K562 (cell line): ENCODE data around the gene EIF4E. TPM values are rescaled to one million over a fixed set of nuclear protein-coding genes. Genes with fewer than 3 reads are reported as not detected.

ENCODE experiments used
- KLF10 ChIP-seq: fragments of 250-450 bp; sonication (Bioruptor Pico); IDR thresholded peaks from 2 replicates; pipeline ENCODE4 v1.6.1; 2021; ENCODE audit warnings: matching md5 sums
- PHB2 ChIP-seq: fragments of 450-650 bp; IDR thresholded peaks from 2 replicates; pipeline ENCODE4 v1.6.1; 2017; ENCODE audit warnings: low read depth
- SRSF3 ChIP-seq: fragments of 200-400 bp; formaldehyde crosslinking; IDR thresholded peaks from 2 replicates; pipeline ENCODE4 v1.6.1; 2016; ENCODE audit warnings: mild to moderate bottlenecking, low read length, moderate library complexity; ENCODE audit not compliant: insufficient read depth
- polyA plus RNA-seq, 8 experiments: library from polyadenylated mRNA; depleted of rRNA in 4 of 8; stranded (reverse) in 5 of 8; unstranded in 3 of 8; fragments of >200 nt; fragmentation: Nextera tagmentation in 2 of 8; fragmentation: Illumina TruSeq in 1 of 8; extraction: Ambion mirVana in 2 of 8; extraction: Trizol in 1 of 8; gene quantifications; 2 replicates each; pipeline versions ENCODE4 v1.2.1 to v1.2.3, GENCODE V29; 2011 to 2014; ENCODE audit warnings: inconsistent platforms in 1 of 8, missing spikeins in 1 of 8
- total RNA-seq, 7 experiments: library from RNA; depleted of rRNA in 6 of 7; stranded (reverse); fragments of >200 nt in 6 of 7; fragmentation: Illumina TruSeq in 2 of 7; extraction: Trizol in 2 of 7; gene quantifications; 2 replicates each; pipeline versions ENCODE4 v1.2.1 to v1.2.3, GENCODE V29; 2011 to 2021; ENCODE audit warnings: low replicate concordance in 1 of 7
- TF ChIP-seq, protein P1 (sequence below), 3 experiments: fragments of 200-800 bp in 1 of 3; fragments of 250-450 bp in 1 of 3; fragments of 450-650 bp in 1 of 3; sonication (Bioruptor Pico) in 1 of 3; sonication (Bioruptor generic) in 1 of 3; formaldehyde crosslinking in 1 of 3; IDR thresholded peaks; 2 replicates each; pipeline versions ENCODE4 v1.6.1 to v1.8.0; 2016 to 2022; ENCODE audit warnings: mild to moderate bottlenecking in 2 of 3, missing genetic modification characterization in 2 of 3, missing compliant biosample characterization in 1 of 3, moderate library complexity in 1 of 3
- TF ChIP-seq, protein P2 (sequence below): fragments of 450-650 bp; IDR thresholded peaks from 2 replicates; pipeline ENCODE4 v1.6.1; 2017; ENCODE audit warnings: mild to moderate bottlenecking, moderate library complexity
- TF ChIP-seq, protein P3 (sequence below): fragments of 450-650 bp; IDR thresholded peaks from 2 replicates; pipeline ENCODE4 v1.6.1; 2016; ENCODE audit warnings: mild to moderate bottlenecking, moderate library complexity

The EIF4E gene
- total and polyA plus RNA-seq, 9 of the 15 experiments (the other 6 are each of a cell fraction or from before 2014, with no cell fraction given) = 164 to 489 (median 179) TPM

DNA sequence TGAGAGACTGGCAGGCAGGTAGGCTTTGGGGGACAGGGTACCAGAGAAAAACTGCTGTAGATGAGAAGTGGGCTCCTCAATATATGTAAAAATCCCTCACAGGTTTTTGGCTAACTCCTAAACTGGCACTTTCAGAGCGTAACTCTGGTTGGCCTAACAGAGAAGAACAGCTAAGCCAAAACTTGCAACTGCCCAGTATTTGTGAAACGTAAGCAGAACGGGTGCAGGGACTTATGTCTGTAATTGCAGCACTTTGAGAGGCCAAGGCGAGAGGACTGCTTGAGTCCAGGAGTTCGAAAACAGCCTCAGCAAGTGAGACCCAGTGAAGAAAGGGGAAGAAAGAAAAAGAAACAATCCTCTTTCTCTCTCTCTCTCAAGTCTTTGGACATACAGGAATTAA, 25.0 kb downstream of the EIF4E start (continued):
- TF ChIP-seq, protein P1, sequence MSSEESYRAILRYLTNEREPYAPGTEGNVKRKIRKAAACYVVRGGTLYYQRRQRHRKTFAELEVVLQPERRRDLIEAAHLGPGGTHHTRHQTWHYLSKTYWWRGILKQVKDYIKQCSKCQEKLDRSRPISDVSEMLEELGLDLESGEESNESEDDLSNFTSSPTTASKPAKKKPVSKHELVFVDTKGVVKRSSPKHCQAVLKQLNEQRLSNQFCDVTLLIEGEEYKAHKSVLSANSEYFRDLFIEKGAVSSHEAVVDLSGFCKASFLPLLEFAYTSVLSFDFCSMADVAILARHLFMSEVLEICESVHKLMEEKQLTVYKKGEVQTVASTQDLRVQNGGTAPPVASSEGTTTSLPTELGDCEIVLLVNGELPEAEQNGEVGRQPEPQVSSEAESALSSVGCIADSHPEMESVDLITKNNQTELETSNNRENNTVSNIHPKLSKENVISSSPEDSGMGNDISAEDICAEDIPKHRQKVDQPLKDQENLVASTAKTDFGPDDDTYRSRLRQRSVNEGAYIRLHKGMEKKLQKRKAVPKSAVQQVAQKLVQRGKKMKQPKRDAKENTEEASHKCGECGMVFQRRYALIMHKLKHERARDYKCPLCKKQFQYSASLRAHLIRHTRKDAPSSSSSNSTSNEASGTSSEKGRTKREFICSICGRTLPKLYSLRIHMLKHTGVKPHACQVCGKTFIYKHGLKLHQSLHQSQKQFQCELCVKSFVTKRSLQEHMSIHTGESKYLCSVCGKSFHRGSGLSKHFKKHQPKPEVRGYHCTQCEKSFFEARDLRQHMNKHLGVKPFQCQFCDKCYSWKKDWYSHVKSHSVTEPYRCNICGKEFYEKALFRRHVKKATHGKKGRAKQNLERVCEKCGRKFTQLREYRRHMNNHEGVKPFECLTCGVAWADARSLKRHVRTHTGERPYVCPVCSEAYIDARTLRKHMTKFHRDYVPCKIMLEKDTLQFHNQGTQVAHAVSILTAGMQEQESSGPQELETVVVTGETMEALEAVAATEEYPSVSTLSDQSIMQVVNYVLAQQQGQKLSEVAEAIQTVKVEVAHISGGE (CRISPR knock-in tag; IDR thresholded peaks at IDR 0.05) = no peak
- TF ChIP-seq KLF10 = no peak
- TF ChIP-seq PHB2 = no peak
- TF ChIP-seq, protein P2, sequence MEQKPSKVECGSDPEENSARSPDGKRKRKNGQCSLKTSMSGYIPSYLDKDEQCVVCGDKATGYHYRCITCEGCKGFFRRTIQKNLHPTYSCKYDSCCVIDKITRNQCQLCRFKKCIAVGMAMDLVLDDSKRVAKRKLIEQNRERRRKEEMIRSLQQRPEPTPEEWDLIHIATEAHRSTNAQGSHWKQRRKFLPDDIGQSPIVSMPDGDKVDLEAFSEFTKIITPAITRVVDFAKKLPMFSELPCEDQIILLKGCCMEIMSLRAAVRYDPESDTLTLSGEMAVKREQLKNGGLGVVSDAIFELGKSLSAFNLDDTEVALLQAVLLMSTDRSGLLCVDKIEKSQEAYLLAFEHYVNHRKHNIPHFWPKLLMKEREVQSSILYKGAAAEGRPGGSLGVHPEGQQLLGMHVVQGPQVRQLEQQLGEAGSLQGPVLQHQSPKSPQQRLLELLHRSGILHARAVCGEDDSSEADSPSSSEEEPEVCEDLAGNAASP = no peak
- TF ChIP-seq SRSF3 = no peak
- TF ChIP-seq, protein P3, sequence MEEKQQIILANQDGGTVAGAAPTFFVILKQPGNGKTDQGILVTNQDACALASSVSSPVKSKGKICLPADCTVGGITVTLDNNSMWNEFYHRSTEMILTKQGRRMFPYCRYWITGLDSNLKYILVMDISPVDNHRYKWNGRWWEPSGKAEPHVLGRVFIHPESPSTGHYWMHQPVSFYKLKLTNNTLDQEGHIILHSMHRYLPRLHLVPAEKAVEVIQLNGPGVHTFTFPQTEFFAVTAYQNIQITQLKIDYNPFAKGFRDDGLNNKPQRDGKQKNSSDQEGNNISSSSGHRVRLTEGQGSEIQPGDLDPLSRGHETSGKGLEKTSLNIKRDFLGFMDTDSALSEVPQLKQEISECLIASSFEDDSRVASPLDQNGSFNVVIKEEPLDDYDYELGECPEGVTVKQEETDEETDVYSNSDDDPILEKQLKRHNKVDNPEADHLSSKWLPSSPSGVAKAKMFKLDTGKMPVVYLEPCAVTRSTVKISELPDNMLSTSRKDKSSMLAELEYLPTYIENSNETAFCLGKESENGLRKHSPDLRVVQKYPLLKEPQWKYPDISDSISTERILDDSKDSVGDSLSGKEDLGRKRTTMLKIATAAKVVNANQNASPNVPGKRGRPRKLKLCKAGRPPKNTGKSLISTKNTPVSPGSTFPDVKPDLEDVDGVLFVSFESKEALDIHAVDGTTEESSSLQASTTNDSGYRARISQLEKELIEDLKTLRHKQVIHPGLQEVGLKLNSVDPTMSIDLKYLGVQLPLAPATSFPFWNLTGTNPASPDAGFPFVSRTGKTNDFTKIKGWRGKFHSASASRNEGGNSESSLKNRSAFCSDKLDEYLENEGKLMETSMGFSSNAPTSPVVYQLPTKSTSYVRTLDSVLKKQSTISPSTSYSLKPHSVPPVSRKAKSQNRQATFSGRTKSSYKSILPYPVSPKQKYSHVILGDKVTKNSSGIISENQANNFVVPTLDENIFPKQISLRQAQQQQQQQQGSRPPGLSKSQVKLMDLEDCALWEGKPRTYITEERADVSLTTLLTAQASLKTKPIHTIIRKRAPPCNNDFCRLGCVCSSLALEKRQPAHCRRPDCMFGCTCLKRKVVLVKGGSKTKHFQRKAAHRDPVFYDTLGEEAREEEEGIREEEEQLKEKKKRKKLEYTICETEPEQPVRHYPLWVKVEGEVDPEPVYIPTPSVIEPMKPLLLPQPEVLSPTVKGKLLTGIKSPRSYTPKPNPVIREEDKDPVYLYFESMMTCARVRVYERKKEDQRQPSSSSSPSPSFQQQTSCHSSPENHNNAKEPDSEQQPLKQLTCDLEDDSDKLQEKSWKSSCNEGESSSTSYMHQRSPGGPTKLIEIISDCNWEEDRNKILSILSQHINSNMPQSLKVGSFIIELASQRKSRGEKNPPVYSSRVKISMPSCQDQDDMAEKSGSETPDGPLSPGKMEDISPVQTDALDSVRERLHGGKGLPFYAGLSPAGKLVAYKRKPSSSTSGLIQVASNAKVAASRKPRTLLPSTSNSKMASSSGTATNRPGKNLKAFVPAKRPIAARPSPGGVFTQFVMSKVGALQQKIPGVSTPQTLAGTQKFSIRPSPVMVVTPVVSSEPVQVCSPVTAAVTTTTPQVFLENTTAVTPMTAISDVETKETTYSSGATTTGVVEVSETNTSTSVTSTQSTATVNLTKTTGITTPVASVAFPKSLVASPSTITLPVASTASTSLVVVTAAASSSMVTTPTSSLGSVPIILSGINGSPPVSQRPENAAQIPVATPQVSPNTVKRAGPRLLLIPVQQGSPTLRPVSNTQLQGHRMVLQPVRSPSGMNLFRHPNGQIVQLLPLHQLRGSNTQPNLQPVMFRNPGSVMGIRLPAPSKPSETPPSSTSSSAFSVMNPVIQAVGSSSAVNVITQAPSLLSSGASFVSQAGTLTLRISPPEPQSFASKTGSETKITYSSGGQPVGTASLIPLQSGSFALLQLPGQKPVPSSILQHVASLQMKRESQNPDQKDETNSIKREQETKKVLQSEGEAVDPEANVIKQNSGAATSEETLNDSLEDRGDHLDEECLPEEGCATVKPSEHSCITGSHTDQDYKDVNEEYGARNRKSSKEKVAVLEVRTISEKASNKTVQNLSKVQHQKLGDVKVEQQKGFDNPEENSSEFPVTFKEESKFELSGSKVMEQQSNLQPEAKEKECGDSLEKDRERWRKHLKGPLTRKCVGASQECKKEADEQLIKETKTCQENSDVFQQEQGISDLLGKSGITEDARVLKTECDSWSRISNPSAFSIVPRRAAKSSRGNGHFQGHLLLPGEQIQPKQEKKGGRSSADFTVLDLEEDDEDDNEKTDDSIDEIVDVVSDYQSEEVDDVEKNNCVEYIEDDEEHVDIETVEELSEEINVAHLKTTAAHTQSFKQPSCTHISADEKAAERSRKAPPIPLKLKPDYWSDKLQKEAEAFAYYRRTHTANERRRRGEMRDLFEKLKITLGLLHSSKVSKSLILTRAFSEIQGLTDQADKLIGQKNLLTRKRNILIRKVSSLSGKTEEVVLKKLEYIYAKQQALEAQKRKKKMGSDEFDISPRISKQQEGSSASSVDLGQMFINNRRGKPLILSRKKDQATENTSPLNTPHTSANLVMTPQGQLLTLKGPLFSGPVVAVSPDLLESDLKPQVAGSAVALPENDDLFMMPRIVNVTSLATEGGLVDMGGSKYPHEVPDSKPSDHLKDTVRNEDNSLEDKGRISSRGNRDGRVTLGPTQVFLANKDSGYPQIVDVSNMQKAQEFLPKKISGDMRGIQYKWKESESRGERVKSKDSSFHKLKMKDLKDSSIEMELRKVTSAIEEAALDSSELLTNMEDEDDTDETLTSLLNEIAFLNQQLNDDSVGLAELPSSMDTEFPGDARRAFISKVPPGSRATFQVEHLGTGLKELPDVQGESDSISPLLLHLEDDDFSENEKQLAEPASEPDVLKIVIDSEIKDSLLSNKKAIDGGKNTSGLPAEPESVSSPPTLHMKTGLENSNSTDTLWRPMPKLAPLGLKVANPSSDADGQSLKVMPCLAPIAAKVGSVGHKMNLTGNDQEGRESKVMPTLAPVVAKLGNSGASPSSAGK = no peak
